ENCODE results near the gene CBX1. TPM values are rescaled to one million over a fixed set of nuclear protein-coding genes. Genes with fewer than 3 reads are reported as not detected.

Gene CBX1
- total and polyA plus RNA-seq, 10 of the 15 experiments (the other 5 are each of a cell fraction or from before 2014, with no cell fraction given) = 11.8 to 99.2 (median 43.5) TPM

- Histone ChIP-seq H3K9ac (ENCODE audit: control insufficient read depth, insufficient read depth, low read length) (no peak overlapping the region), H3K9me3 (replicated peaks; ENCODE audit: control insufficient read depth, insufficient read depth, low read length) (no peaks in the 10 kb centered on the region), H3K4me2 (ENCODE audit: control insufficient read depth, insufficient read depth) (no peak overlapping the region), H2AFZ (ENCODE audit: control insufficient read depth, low read depth, low read length) (no peak overlapping the region), H3K4me1 (ENCODE audit: control insufficient read depth, insufficient read depth, low read length) (no peaks in the 10 kb centered on the region), H3K27me3 (replicated peaks in 1 of 2; ENCODE audit: control insufficient read depth in 2 of 2, insufficient read depth in 2 of 2, low read length in 1 of 2) (no peaks in the 10 kb centered on the region), H3K79me2 (ENCODE audit: control insufficient read depth, insufficient read depth, low read length) (no peaks in the 10 kb centered on the region), H3K36me3 (ENCODE audit: control insufficient read depth in 2 of 2, insufficient read depth in 2 of 2, low read length in 1 of 2) (peaks cover 3 to 28% of the 10 kb centered on the region in 2 experiments; a peak in 3 of 4 replicates), H3K27ac (ENCODE audit: control insufficient read depth, insufficient read depth) (no peak overlapping the region), H4K20me1 (ENCODE audit: control insufficient read depth, insufficient read depth) (no peaks in the 10 kb centered on the region), H3K4me3 (no peak overlapping the region)
- no TSS peak for BruUV-seq (replicated peaks)
- no peak for ATAC-seq
- intact Hi-C loops (cut with micrococcal nuclease; ENCODE audit: unreplicated experiment) = no loop called here
- in situ Hi-C loops (cut with MboI) = loop anchor here (5.0 kb wide), 1 partner anchor 40 kb away; no protein-coding TSS in a partner anchor
- TF ChIP-seq RAD51 (IDR thresholded peaks at IDR 0.05) (no peak), CHD1 (IDR thresholded peaks at IDR 0.05; ENCODE audit: low read depth, low read length) (no peak), CHD2 (IDR thresholded peaks at IDR 0.05; ENCODE audit: borderline replicate concordance, low read depth, low read length) (no peak), HSF1 (IDR thresholded peaks at IDR 0.05; ENCODE audit: low read depth, low read length) (no peak), DPF2 (IDR thresholded peaks at IDR 0.05) (no peak), HDGF (IDR thresholded peaks at IDR 0.05) (no peak), MEF2B (IDR thresholded peaks at IDR 0.05; ENCODE audit: partially characterized antibody, poor library complexity, severe bottlenecking) (no peak), YY1 (IDR thresholded peaks at IDR 0.05; ENCODE audit: low read depth, low read length) (no peak)
- POLR2A ChIA-PET = interaction anchor here (1.0 to 1.6 kb wide), 4 partner anchors 9 to 36 kb away, joined by 4 to 7 read pairs (median 4); no protein-coding TSS in a partner anchor
- no peak for FAIRE-seq
- DNase-seq (ENCODE audit: low read depth, low spot score) = no peak
- RAD21 ChIA-PET (ENCODE audit: unreplicated experiment) = interaction anchor here (0.8 kb wide), 1 partner anchor 9 kb away, joined by 3 read pairs; no protein-coding TSS in a partner anchor
- CTCF ChIA-PET = interaction anchor here (0.8 to 5.7 kb wide), 11 partner anchors 11 to 526 kb away, joined by 3 to 44 read pairs (median 5); partner anchors contain the start of gene HOXB5
- 100% methylated on average over 3 of the region's 3 CpGs for WGBS (ENCODE audit: insufficient coverage, insufficient replicate concordance, low lambda C conversion rate, missing lambda C conversion rate)
- SMC1A ChIA-PET (ENCODE audit: uncharacterized antibody, unreplicated experiment) = interaction anchor here (0.7 to 2.3 kb wide), 5 partner anchors 12 to 114 kb away, joined by 3 to 9 read pairs (median 4); no protein-coding TSS in a partner anchor
Observed at GRCh38 chr17:48067245-48067644, 34.0 kb downstream of the CBX1 start.
